Fibroblast of skin of right biceps (primary cell): ENCODE results near the gene FKRP.
"Not testable (repeated sequence)": the region's sequence is repeated elsewhere in the genome, so short reads cannot be mapped to it uniquely, and the experiment has no call there.

ENCODE experiments used
- DNase-seq: peaks from one replicate; pipeline ENCODE4 v3.0.0-alpha.2; 2013

The FKRP gene, protein sequence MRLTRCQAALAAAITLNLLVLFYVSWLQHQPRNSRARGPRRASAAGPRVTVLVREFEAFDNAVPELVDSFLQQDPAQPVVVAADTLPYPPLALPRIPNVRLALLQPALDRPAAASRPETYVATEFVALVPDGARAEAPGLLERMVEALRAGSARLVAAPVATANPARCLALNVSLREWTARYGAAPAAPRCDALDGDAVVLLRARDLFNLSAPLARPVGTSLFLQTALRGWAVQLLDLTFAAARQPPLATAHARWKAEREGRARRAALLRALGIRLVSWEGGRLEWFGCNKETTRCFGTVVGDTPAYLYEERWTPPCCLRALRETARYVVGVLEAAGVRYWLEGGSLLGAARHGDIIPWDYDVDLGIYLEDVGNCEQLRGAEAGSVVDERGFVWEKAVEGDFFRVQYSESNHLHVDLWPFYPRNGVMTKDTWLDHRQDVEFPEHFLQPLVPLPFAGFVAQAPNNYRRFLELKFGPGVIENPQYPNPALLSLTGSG

DNA sequence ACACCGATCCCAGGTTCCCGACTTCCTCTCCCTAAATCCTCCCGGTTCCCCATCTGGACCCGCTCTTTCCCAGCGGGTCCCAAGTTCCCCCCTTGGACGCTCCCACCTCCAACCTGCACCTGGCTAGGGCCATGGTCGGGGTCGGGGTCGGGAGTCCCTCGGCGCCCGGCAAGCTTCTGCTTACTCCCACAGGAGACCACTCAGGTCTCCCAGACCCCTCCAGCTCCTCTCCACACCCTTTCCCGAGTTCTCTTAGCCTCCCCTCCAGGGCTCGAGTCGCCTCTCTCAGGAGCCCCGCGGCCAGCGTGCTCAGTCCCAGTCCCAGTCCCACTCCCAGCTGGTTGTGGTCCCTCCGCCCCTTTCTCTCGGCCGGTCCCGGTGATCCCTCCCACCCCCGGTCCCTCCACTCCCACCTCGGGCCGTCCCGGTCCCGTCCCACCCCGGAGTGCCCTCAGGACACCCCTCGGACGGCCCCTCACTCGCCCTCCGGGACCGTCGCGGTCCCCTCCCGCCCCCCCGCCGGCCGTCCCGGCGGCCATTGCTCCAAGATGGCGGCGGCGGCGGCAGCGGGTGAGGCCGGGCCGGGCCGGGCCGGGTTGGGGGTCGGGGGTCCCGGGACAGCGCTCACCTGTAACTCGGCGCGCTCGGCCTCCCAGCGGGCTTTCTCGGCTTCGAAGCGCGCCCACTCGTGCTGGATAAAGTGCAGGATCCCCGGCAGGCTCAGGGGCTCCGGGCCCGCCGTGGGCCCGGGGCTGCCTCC is at the start of gene FKRP:
FKRP (plus strand) TSS at position 537 of the 760 bp plus-strand sequence. CDS start 9,394 bp downstream, outside the sequence.
- peak; percentile 18 for DNase-seq

GRCh38 chr19:46696866-46697203 is 49.0 kb upstream of the FKRP start:
- DNase-seq = no peak

- peak; percentile 78 for DNase-seq
Observed at GRCh38 chr19:46697204-46697960, 48.5 kb upstream of the FKRP start.

DNA sequence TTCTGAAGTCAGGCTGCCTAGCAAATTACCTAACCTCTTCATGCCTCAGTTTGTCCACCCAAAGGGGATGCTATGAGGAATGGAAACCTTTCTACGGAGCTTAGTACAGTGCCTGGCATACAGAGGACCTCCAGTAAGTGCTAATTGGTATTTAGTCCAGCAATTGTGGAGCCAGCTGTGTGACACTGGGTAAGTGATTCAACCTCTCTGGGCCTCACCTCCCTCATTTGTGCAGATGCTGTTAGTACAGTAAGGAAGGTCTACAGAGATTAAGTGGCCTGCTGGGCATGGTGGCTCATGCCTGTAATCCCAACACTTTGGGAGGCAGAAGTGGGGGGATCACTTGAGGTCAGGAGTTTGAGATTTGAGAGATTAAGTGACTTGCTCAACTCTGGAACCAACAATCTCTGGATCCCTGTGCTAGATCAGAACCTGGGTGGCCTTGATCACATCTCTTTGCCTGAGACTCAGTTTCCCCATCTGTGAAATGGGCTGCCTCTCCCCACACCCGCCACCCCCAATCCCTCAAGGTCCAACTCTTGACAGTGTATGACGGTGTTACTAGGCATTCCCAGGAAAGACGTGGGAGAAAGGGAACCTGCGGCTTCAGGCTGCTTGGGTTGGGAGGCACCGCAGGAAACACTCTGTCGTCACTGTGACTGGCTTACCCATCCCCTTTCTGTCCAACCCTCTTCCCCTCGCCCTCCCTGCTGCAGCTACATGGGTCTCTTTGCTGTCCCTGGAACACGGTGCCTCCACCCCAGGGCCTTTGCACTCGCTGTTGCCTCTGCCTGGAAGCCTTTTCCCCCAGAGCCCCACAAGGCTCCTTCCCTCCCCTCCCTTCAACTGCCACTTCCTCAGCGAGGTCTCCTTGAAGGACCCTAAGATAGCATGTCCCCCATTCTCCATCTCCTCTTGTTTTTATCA is 47.2 kb upstream of the FKRP start:
- DNase-seq = no peak

DNA sequence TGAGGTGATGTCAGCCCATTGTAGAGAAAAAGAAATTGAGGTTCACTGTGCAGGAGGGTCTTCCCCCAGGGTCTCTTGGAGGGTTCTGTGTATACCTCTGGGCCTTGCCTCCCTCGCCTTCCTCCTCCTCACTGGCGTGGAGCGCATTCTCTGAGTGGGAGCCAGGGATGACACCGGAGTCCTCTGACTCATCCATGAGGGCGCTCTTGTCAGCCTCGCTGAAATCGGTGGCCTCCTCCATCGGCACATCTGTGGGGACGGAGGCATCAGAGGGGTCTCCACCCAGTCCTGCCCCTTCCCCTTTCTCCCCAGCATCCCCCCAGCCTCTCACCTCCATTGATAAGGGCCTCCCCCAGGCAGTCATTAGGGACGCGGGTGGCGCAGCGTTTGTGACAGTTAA is 45.2 kb upstream of the FKRP start:
- DNase-seq = no peak

DNA sequence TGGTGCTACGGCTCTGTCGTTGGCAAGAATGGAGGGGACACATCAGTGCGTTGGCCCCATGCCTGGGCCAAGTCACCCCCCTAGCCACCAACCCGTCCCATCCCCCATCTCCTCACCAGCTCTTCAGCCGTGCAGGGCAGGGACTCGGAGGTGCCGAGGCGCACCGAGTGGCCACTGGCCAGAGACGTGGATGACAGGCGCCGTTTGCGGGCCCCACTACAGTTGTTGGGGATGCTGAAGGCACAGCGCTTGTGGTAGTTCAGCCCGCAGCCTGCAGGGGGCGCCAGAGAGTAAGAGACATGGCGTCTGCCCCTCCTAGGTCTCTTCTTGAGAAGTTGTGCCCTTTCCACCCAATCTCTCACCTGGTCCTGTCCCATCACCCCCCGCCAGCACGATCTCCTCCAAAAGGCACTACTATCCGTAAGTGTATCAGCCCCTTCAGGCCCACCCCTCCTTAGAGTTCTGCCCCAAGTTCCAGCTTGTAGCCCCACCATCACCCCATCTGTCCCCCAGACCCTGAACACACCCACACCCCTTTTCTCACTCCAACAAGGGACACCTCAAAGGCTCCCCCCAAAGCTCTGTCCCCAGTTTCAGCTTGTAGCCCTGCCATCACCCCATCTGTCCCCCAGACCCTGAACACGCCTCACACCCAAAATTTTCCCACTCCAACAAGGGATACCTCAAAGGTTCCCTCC is 41.3 kb upstream of the FKRP start:
- peak; percentile 26 for DNase-seq

- DNase-seq = no peak
Observed at GRCh38 chr19:46710687-46711086, 35.2 kb upstream of the FKRP start.

DNA sequence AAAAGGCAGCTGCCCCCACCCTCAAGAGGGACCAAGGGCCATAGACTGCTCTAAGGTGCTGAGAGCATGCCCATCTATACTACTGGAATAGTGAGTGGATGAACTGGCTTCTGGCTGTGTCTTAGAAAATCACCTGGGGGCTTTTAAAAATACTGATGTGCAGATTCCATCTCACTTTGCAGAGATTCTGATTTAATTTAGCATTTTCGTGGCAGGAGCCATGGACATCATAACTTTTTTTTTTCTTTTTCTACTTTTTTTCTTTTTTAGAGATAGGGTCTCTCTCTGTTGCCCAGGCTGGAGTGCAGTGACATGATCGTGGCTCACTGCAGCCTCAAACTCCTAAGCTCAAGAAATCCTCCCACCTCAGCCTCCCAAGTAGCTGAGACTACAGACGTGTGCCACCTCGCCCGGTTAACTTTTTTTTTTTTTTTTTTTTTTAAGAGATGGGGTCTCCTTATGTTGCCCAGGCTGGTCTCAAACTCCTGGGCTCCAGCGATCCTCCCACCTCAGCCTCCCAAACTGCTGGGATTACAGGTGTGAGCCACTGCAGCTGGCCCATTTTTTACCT is 33.0 kb upstream of the FKRP start:
- DNase-seq = not testable (repeated sequence)

DNA sequence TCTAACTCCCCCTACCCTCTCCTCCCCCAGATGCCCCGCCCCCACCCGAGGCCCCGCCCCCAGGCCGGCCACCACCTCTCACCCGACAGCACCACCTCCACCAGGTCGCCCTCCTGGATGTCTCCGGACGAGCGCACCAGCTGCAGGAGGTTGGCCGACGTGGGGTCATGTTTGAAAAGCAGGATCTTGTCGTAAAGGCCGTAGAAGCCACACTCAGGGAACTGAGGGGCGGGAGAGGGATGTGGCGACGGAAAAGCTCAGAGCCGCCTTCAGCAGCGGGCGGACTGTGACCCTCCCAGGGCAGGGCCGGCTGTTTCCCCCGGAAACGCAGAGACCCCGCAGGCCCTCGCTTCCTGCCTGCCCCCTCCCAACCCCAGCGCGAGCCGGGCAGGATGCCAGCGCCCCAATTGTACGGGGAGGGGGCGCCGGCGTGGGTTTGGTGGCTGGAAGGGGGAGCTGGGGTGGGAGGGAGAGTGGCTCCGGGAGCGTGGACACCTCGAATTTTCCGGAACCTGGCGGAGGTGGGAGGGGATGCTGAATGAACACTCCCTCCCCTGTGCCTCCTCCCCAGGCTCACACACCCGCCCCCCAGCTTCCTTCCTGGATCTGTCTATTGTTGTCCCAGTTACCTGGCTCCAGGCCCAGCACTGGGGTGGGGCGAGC is 31.9 kb upstream of the FKRP start:
- DNase-seq = peak; percentile 85

DNA sequence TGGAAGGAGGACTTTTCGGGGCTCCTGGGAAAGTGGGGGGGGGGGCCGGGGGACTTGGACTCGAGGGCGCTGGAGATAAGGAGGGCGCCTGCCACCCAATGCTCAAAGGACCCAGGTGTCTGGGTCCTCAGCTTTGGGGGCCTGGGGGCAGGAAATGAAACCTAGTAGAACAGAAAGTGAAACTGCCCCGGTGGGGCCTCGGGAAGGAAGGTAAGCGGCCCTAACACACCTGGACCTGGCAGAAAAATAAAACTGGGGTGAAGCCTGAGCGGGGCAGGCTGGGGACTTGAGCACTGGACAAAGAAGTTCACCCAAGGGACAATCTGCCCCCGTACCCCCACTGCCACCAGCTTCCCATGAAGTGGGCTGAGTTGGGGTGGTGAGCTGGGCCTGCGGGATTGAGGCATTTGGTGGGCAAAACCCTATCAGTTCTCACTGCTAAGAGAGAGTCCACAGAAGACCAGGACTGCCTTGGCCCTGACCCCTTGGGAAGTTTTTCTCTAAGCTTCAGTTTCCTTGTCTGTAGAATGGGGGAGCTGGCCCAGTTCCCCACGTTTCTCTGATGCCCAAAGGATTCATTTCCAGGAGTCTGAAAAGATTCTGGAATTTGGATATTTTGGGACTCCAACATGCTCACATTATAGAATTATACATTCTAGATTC is 31.3 kb upstream of the FKRP start:
- no peak for DNase-seq

DNA sequence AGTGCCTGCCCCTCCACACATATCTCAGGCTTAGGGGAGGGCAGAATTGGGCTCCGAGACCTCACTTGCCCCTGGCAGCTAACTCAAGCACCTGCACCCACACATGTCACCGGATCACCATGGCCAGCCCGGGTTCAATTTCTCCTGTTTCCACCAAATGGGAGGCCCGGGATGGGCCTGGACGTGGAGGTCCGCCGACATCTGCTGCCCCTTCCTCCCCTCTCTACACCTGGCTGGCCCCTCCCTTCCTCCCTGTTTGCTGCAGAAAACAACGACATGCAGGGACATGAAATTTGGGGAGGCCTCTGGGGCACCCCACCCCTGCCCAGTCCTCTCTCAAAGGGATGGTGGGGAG is 30.3 kb upstream of the FKRP start:
- DNase-seq = no peak

DNA sequence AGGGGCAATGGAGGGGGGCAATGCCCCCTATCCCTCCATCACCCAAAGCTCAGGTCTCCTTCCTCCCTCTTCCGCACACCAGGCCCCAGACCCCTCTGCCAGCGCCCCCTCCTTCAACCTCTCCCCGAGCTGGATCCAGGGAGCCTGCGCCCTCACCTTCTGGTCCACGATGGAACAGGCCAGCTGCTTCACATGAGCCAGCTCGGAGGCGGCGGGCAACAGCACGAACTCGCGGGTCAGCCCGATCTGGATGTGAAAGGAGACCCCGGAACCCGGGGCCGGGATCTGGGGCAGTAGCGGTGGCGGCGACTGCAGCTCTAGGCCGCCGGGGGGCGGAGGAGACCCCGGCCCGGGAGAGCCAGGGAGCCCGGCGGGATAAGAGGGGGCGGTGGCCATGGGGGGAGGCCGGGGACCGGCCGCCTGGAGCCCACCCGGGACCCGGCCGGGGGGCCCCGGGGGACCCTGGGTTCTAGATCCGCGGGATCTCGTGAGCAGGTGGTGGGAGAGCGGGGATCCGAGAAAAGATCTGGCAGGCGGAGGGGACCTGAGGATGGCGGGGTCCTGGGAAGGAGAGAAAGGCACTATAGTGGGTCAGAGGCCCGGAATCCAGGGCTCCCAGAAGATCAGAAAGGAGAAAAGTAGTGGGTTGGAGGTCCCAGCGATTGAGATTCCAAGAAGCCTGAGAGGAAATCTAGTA is 29.7 kb upstream of the FKRP start:
- no peak for DNase-seq

GRCh38 chr19:46716672-46717033 is 29.2 kb upstream of the FKRP start:
- DNase-seq = no peak

GRCh38 chr19:46717034-46717715 is 28.7 kb upstream of the FKRP start, which contains the start of gene PRKD2:
Gene PRKD2 (minus strand): TSS chr19:46717114. CDS start chr19:46716370, 744 bp downstream.
- DNase-seq = peak; percentile 85

DNA sequence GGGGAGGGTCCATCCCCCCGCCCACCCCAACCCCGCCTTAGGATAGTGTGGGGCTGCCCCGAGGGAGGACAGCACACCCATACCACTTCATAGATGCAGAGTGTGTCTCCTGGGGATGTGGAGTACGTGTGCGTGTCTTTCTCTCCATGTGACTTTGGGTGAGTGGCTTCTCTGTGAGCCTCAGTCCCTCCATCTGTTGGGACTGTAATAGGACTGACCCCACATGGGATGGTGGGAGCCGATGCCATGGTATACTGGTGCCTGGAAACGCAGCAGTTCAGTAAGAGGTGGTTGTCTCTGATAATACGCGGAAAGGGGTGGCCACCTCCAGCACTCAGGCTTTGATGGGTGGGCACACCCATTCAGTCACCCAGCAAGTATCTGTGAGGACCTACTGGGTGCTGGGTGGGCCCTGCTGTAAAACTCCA is 28.1 kb upstream of the FKRP start:
- no peak for DNase-seq

- no peak for DNase-seq
Observed at GRCh38 chr19:46718157-46718933, 27.5 kb upstream of the FKRP start.

- no peak for DNase-seq
Observed at GRCh38 chr19:46718934-46719622, 26.8 kb upstream of the FKRP start.
